H1 (cell line): ENCODE measurements around the gene COL9A2. TPM values are rescaled to one million over a fixed set of nuclear protein-coding genes. Genes with fewer than 3 reads are reported as not detected.

ENCODE experiments used
- GABPA ChIP-seq: IDR thresholded peaks from 2 replicates; pipeline ENCODE4 v1.6.1; 2011; ENCODE audit warnings: mild to moderate bottlenecking, low read length, moderate library complexity, borderline replicate concordance; ENCODE audit not compliant: insufficient read depth
- JUN ChIP-seq: IDR thresholded peaks from 2 replicates; pipeline ENCODE4 v1.6.1; 2011; ENCODE audit warnings: low read depth, mild to moderate bottlenecking, improper control_type of control experiment, low read length
- PHF8 ChIP-seq: fragments of 200-600 bp; sonication (generic); conservative IDR thresholded peaks from 2 replicates; pipeline ENCODE4 v1.7.1; 2012; ENCODE audit warnings: low read depth, mild to moderate bottlenecking, inconsistent platforms, low read length, moderate library complexity
- POU5F1 ChIP-seq: IDR thresholded peaks from 2 replicates; pipeline ENCODE4 v1.6.1; 2011; ENCODE audit warnings: low read depth, mild to moderate bottlenecking, low read length, moderate library complexity
- SIX5 ChIP-seq: IDR thresholded peaks from 2 replicates; pipeline ENCODE4 v1.6.1; 2011; ENCODE audit warnings: mild to moderate bottlenecking, low read depth, low read length
- TAF7 ChIP-seq: optimal IDR thresholded peaks from 2 replicates; pipeline ENCODE3; 2011; ENCODE audit warnings: low read depth, mild to moderate bottlenecking, inconsistent platforms, low read length, moderate library complexity, borderline replicate concordance
- polyA plus RNA-seq, 7 experiments: library from polyadenylated mRNA; depleted of rRNA in 3 of 7; stranded (reverse) in 5 of 7; unstranded in 2 of 7; fragments of >200 nt in 5 of 7; fragments of 200-250 nt in 2 of 7; gene quantifications; 1 replicate in 5 of 7; 2 replicates in 1 of 7; 4 replicates in 1 of 7; pipeline versions ENCODE4 v1.2.1 to v1.2.3, GENCODE V29; 2011 to 2013; ENCODE audit warnings: missing spikeins in 2 of 7, mixed read lengths in 2 of 7
- total RNA-seq: library from RNA; stranded (reverse); fragmentation: NEBNext Ultra II Directional; extraction: Animal tissue kit (Norgen Biotek cat#: 25700); gene quantifications from 2 replicates; pipeline ENCODE4 v1.2.1, GENCODE V29; 2021
- TF ChIP-seq, protein P1 (sequence below): IDR thresholded peaks from 2 replicates; pipeline ENCODE4 v1.6.1; 2011; ENCODE audit warnings: low read depth, mild to moderate bottlenecking, low read length; ENCODE audit not compliant: insufficient read depth
- TF ChIP-seq, protein P2 (sequence below): IDR thresholded peaks from 2 replicates; pipeline ENCODE4 v1.6.1; 2012; ENCODE audit warnings: low read length, inconsistent platforms
- TF ChIP-seq, protein P3 (sequence below): IDR thresholded peaks from 2 replicates; pipeline ENCODE4 v1.6.1; 2012; ENCODE audit warnings: inconsistent platforms

Gene COL9A2
- total and polyA plus RNA-seq, 2 of the 8 experiments (the other 6 are each of a cell fraction or from before 2014, with no cell fraction given) = 3.2 to 3.3 TPM

DNA sequence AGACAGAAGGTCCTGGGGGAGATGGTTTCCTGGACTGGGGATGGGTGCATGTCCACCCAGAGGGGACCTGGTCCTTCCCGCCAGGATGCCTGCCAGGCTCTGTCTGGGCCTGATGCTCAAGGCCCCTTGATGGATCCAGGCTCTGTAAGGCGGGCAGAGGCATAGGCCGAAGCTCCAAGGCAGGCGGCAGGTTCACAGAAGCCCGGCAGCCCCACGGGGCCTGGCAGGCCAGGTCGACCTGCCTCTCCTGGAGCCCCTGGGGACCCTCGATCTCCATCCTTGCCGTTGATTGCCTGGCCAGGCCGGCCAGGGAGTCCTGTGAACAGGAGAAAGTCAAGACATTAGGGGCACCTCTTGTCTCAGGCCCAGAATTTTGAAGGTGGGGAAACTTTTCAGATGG, 16.0 kb downstream of the COL9A2 start (continued):
- TF ChIP-seq PHF8 (no peak), TAF7 (no peak), POU5F1 (no peak), JUN (no peak), GABPA (no peak), SIX5 (no peak)
- TF ChIP-seq, protein P1, sequence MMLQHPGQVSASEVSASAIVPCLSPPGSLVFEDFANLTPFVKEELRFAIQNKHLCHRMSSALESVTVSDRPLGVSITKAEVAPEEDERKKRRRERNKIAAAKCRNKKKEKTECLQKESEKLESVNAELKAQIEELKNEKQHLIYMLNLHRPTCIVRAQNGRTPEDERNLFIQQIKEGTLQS = no peak
- TF ChIP-seq, protein P2, sequence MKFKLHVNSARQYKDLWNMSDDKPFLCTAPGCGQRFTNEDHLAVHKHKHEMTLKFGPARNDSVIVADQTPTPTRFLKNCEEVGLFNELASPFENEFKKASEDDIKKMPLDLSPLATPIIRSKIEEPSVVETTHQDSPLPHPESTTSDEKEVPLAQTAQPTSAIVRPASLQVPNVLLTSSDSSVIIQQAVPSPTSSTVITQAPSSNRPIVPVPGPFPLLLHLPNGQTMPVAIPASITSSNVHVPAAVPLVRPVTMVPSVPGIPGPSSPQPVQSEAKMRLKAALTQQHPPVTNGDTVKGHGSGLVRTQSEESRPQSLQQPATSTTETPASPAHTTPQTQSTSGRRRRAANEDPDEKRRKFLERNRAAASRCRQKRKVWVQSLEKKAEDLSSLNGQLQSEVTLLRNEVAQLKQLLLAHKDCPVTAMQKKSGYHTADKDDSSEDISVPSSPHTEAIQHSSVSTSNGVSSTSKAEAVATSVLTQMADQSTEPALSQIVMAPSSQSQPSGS = no peak
- TF ChIP-seq, protein P3, sequence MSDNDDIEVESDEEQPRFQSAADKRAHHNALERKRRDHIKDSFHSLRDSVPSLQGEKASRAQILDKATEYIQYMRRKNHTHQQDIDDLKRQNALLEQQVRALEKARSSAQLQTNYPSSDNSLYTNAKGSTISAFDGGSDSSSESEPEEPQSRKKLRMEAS = no peak
- TF ChIP-seq, all 59 proteins: peak for 0
